Activated effector memory CD4-positive, alpha-beta T cell treated with anti-CD3 and anti-CD28 coated beads, Interleukin-2, amount 50 U/mL, for 16 hours (primary cell): Measurements from ENCODE around the gene BAHD1.
A peak's percentile ranks its signal among the peaks of the same experiment; 100 is the strongest.

Experiments used
- DNase-seq: peaks from one replicate; pipeline ENCODE4 v3.0.0-alpha.2; 2020

Gene BAHD1

DNA sequence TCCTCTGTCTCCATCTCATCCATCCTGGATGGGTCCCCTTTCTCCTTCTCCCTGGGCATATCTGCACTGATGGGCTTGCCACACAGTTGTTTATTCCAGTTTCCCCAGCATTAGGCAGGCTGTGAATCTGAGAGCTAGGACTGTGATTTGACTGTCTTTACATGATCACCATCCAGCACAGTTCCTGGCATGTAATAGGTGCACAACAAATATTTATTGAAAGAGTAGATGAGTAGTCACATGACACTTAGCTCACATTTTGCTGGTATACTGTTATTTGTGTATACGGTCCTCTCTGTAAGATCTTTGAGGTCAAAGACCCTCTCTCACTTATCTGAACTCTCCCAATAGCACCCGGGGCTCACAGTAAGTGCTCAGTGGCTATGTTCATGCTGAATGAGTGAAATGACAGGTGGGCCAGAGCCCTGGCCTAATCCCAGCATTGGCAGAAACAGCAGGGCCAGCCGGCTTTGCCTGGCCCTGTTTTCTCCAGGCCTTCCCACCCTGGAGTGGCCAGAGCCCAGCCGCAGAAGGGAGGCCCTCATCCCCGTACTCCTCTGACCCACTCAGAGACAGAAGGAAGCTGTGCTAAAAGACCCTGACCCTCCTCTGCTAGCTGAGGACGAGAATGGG is 16.2 kb upstream of the BAHD1 start:
- no peak for DNase-seq

GRCh38 chr15:40425681-40426080 is 15.1 kb upstream of the BAHD1 start:
- DNase-seq: no peak

GRCh38 chr15:40427188-40427587 is 13.6 kb upstream of the BAHD1 start:
- DNase-seq: no peak

- DNase-seq: no peak
Measured at GRCh38 chr15:40428185-40428584, 12.6 kb upstream of the BAHD1 start.

GRCh38 chr15:40429068-40429710 is 11.6 kb upstream of the BAHD1 start:
- no peak for DNase-seq

- no peak for DNase-seq
Measured at GRCh38 chr15:40430271-40430805, 10.4 kb upstream of the BAHD1 start.

GRCh38 chr15:40435023-40435709 is 5.6 kb upstream of the BAHD1 start:
- DNase-seq: no peak

GRCh38 chr15:40435710-40436089 is 5.1 kb upstream of the BAHD1 start:
- DNase-seq: no peak

DNA sequence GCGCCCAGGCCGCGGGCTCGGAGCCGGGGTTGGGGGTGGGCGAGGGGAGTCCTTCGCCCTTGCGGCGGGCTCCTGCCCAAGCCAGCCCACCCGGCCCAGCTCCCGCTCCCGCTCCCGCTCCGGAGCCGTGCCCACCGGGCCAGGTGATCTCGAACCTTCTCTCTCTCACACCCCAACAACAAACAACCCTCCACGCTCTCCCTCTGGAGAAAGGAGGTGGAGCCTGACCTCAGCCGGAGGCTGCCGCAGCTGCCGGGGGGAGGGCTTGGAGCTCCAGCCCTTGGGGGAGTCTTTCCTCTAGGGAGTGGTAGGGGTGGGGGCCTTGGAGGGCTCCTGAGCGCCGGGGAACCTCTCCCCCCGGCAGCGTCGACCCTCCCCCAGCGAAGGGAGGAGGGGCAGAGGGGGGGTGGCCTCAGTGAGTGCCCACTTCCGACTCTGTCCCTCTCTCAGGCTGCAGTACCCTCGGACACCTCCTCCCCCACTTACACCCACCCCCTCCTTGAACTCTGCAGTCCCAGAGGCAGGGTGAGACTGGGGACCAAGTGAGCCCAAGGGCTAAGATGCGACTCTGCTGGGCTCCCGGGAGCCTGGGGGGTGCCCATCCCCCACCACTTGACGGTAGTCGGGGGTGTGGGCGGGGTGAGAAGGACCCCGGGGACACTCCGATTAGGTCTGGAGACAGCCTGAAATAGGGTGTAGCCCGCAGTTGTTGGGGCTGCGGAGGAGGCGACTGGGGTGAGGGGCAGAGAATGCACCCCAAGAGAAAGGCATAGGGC is 4.4 kb upstream of the BAHD1 start:
- DNase-seq: peak; percentile 73

DNA sequence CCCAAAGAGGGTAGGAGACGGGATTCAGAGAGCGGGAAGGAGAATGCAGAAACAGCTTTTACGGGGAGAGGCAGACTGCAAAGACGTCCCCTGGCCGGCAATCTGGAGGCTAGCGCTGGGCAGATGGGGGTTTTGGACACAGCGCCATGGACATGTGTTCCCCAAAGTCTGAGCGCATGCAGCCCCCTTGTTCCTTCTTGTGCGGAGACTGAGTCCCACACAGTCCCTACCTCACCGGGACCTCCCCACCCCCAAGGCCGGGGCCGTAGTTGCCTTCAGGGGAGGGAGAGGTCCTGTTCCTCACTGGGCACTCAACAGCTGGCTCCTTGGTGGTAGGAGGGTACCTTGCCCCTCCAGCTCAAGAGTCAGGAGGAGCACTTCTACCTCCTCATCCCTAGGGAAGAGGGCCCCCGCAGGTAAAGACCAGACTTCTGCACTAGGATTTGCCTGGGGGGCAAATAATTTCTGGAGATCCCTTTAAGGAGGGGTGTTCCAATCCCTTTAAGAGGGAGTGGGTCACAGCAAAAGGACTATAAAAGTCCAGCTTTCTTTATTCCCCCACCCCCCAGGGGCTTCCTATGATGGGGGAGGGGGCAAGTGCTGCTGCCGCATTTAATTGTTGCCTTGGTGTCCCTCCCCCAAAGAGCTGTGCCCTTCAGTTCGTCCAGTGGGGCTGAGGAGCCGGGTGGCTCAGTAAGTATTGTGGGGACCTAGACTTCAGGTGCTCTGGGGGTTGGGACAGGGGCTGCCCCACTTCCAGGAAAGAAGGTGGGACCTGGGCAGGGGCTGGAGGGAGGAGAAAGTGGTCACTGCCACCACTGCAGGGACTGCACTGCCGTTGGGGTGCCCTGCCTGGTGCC is 3.6 kb upstream of the BAHD1 start:
- DNase-seq: no peak

GRCh38 chr15:40437752-40438687 is 2.7 kb upstream of the BAHD1 start:
- DNase-seq: no peak

DNA sequence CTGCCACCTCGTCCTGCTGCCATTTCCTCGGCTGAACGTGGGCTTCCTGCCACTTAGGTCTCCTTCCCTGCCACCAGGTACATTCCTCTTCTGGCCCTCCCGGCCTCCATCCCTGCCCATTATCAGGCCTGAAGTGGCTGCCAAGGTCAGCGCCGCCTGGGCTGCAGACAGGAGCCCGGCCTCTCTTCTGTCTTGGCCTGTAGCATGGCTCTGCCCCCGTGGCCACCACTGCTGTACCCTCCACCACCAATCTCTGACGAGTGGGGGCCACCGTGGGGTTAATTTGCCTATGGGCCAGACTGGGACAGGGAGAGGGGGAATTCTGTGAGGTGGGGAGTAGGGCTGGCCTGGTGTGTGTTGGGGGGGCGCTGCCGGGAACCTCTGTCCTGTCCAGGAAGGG is 2.0 kb upstream of the BAHD1 start:
- no peak for DNase-seq

GRCh38 chr15:40439461-40439959 is 1.2 kb upstream of the BAHD1 start:
- DNase-seq: no peak

DNA sequence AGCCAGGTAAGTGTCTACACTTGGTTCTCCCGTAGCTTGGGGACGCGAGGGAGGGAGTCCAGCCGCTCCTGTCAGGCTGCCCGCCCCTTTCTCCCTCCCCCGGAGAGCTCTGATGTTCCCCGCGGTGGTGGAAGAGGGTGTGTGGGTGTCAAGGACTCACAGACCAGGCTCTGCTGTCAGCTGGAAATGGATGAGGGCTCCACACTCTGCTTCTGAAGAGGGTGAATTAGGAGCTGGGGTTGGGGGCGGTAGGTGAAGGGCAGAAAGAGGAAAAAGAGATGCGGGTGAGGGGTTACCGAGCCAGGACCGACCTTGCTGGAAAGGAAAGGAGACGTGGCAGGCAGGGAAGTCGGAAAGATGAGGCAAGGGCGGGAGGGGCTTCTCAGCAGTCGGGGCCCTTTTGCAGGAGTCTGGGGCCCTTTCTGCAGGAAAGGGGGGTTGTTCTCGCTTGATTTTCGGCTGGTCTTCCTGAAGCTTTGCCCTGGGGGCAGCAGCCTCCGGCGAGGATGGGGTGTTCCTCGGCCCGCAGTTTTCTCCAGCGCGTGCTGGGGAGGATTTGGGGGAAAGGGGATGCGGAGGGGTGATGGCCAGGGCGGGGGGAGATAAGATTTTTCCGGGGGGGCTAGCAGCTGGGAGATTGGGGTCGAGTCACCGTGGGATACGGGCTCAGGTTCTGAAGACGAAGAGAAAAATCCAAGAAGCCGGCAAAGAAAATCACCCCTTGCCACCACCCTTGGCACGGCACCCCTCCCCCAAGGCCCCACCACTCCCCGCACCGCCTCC is 602 bp upstream of the BAHD1 start:
- peak; percentile 79 for DNase-seq

DNA sequence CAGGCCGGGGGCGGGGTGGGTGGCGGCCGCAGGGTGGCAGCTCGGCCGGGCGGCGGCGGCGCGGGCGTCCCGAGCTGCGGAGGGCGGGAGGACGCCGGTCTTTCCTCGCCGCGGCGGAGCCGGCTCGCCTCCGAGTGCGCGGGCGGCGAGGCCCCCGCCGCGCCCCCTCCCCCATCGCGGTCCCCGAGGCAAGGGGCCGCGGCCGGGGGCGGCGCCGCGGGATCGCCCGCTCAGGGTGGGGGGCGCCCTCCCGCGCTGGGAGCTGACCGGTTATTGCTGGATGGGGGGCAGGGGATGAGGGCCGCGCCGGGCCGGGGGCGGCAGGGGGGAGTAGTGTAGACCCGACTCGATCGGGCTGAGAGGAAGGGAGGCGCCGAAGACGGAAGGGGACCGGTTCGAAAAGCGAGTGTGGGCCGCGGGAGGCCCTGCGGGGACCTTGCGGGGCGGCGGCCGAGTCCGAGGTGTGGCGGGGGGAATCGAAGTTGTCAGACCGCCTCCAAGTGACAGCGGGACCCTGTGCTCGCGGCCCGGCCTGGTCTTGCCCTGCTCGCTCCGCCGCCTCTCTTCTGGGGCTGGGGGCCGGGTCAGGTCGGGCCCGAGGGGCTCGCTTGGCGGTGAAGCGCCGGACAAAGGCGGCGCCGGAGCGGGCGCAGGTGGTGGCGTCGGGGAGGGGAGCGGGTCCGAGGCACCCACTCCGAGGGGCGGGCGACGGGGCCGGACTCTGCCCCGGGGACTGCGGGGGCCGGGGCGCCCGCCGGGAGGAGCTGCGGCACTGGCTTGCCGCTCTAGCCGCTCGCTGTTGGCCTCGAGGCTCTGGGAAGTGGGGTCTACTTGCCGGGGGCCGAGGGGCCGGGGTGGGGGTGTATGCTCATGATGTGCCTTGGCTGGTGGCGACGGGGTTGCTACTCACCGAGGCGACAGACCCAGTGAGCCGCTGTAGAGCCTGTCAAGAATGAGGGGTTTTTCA is 1.1 kb downstream of the BAHD1 start:
- DNase-seq: peak; percentile 72

DNA sequence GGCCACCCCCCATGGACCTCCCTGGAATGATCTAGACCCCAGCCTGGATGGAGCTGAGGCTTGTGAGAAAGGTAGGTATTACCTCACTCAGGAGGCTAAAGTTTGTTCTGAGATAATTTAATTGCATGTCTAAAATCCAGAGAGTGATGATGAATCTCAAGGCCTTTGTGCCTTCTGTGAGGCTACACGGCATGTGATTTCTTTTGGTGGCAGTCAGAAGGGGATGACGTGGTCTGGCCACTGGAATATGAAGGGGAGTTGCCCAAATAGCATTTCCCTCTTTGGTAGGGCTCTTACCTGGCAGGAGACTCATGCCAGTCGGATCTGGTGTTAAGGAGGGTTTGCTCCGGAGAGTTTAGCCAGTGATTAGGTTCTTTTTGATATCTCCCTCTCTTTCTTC is 2.5 kb downstream of the BAHD1 start:
- no peak for DNase-seq

GRCh38 chr15:40443846-40444245 is 3.1 kb downstream of the BAHD1 start:
- DNase-seq: no peak

DNA sequence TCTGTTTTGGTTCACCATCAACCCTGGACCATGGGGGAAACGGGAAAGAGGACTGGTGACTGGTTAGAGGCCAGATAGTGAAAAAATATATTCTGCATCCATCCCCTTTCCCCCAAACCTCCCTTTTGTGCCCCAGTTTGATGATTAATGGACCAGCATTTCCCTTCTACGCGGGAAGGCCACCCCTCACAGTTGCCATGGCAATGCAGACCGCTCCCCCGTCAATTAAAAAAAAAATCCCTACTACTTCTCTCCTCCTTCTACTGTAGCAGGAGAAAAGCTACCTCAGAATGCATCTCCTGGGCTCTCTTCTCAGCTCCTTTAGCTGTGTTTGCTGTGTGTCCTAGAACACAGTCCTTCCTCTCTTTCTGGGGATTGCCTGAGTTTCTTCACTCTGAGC is 4.0 kb downstream of the BAHD1 start:
- DNase-seq: no peak

DNA sequence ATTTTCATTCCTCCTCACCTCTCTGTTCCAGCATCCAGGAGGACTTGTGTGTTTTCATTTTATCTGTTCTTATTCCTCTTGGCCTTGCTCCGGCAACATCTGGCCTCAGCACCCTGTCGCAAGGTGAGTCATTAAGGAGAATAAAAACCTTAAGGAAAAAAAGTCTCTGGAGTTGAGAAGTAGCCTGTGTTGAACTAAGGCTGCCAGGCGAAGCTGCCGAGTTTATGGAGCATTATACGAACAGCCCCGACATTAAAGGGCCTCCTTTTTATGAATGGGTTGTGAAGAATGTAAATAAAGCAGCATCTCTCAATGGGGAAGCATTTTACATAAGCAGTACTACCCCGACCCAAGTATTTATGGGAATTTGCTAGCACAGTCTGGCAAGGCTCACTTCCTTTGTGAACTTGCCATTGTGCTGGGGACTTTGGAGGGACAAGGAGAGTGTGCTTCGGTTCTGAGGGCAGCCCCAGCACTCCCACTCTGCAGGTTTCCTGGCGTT is 4.7 kb downstream of the BAHD1 start:
- DNase-seq: no peak
